Measurements from ENCODE around the gene CHST15.

DNA sequence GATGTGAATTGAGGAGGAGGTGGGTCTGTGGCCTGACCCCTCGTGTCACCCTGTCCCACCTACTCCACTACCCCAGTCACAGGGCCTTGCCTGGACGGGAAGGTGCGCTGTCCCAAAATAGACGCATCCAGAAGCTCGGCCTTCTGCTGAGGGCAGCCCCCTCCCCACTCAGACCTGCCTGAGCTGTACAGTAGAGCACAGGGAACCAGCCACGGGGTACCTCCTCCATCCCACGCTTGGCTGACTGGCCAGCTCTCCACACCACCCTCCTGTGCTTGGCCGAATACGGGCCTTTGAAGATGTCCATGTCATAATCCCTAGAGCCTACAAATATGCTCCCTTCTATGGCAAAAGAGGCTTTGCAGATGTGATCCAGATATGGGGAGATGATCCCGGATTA lies 88.3 kb downstream of the CHST15 start:
- no peak for TF ChIP-seq CTCF (IDR thresholded peaks at IDR 0.05; ENCODE audit: low read depth, low read length, missing input control)
- TF ChIP-seq JUND (IDR thresholded peaks at IDR 0.05): no peak
- TF ChIP-seq SP1 (IDR thresholded peaks at IDR 0.05): no peak
- TF ChIP-seq ATF3 (IDR thresholded peaks at IDR 0.05): no peak
- no peak for TF ChIP-seq YY1 (IDR thresholded peaks at IDR 0.05)
- no peak for TF ChIP-seq FOXA1 (IDR thresholded peaks at IDR 0.05)
- no peak for TF ChIP-seq RAD21 (IDR thresholded peaks at IDR 0.05)
- TF ChIP-seq REST (IDR thresholded peaks at IDR 0.05): no peak
- TF ChIP-seq TAF1 (conservative IDR thresholded peaks at IDR 0.05): no peak
- TF ChIP-seq FOXA2 (IDR thresholded peaks at IDR 0.05): no peak
- TF ChIP-seq, protein P1, sequence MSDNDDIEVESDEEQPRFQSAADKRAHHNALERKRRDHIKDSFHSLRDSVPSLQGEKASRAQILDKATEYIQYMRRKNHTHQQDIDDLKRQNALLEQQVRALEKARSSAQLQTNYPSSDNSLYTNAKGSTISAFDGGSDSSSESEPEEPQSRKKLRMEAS (IDR thresholded peaks at IDR 0.05): no peak
